Measurements from ENCODE around the gene TRIM65. TPM values are rescaled to one million over a fixed set of nuclear protein-coding genes. Genes with fewer than 3 reads are reported as not detected.

The TRIM65 gene
- total and polyA plus RNA-seq, 2 donors: 14.4 to 20.2 TPM

GRCh38 chr17:75910699-75911098 is 13.9 kb upstream of the TRIM65 start:
- no peaks in the 10 kb centered on the region for H3K27me3 ChIP-seq (ENCODE audit: control insufficient read depth in 2 of 2, insufficient read depth in 1 of 2, low read length in 1 of 2)
- peaks cover 14 to 22% of the 10 kb centered on the region in 2 donors for H3K4me1 ChIP-seq (ENCODE audit: control insufficient read depth in 2 of 2, insufficient read depth in 2 of 2, low read length in 2 of 2)
- H3K9me3 ChIP-seq (ENCODE audit: control insufficient read depth in 2 of 2, insufficient read depth in 1 of 2, low read length in 1 of 2): no peaks in the 10 kb centered on the region
- no peak overlapping the region for H3K27ac ChIP-seq (ENCODE audit: low read depth in 1 of 2, low read length in 1 of 2)
- no peak overlapping the region for H3K4me3 ChIP-seq (ENCODE audit: low read length in 2 of 2)
- WGBS: 94% methylated on average over 6 of the region's 6 CpGs
- H3K36me3 ChIP-seq (ENCODE audit: control insufficient read depth in 2 of 2, insufficient read depth in 2 of 2, low read length in 1 of 2): peaks cover 5 to 14% of the 10 kb centered on the region in 2 donors
- no peak for DNase-seq (ENCODE audit: low read depth in 6 of 9, low spot score in 9 of 9)

- 29% methylated on average over 11 of the region's 11 CpGs for WGBS
- peak in 1 of 9 donors; percentile 35 for DNase-seq (ENCODE audit: low read depth in 6 of 9, low spot score in 9 of 9)
- Histone ChIP-seq H3K4me3 (ENCODE audit: low read length in 2 of 2) (no peak overlapping the region), H3K4me1 (ENCODE audit: control insufficient read depth in 2 of 2, insufficient read depth in 2 of 2, low read length in 2 of 2) (peaks cover 15 to 29% of the 10 kb centered on the region in 2 donors), H3K9me3 (ENCODE audit: control insufficient read depth in 2 of 2, insufficient read depth in 1 of 2, low read length in 1 of 2) (no peaks in the 10 kb centered on the region), H3K36me3 (ENCODE audit: control insufficient read depth in 2 of 2, insufficient read depth in 2 of 2, low read length in 1 of 2) (peaks cover 2 to 14% of the 10 kb centered on the region in 2 donors), H3K27me3 (ENCODE audit: control insufficient read depth in 2 of 2, insufficient read depth in 1 of 2, low read length in 1 of 2) (no peaks in the 10 kb centered on the region), H3K27ac (ENCODE audit: low read depth in 1 of 2, low read length in 1 of 2) (no peak overlapping the region)
Measured at GRCh38 chr17:75909812-75910274, 13.1 kb upstream of the TRIM65 start.

GRCh38 chr17:75909051-75909811 is 12.5 kb upstream of the TRIM65 start:
- no peaks in the 10 kb centered on the region for H3K9me3 ChIP-seq (ENCODE audit: control insufficient read depth in 2 of 2, insufficient read depth in 1 of 2, low read length in 1 of 2)
- no peak overlapping the region for H3K27ac ChIP-seq (ENCODE audit: low read depth in 1 of 2, low read length in 1 of 2)
- H3K36me3 ChIP-seq (ENCODE audit: control insufficient read depth in 2 of 2, insufficient read depth in 2 of 2, low read length in 1 of 2): peaks cover 2 to 13% of the 10 kb centered on the region in 2 donors
- H3K4me1 ChIP-seq (ENCODE audit: control insufficient read depth in 2 of 2, insufficient read depth in 2 of 2, low read length in 2 of 2): peaks cover 15 to 30% of the 10 kb centered on the region in 2 donors
- WGBS: 71% methylated on average over 14 of the region's 14 CpGs
- no peaks in the 10 kb centered on the region for H3K27me3 ChIP-seq (ENCODE audit: control insufficient read depth in 2 of 2, insufficient read depth in 1 of 2, low read length in 1 of 2)
- DNase-seq (ENCODE audit: low read depth in 6 of 9, low spot score in 9 of 9): peak in 1 of 9 donors; percentile 10
- H3K4me3 ChIP-seq (ENCODE audit: low read length in 2 of 2): no peak overlapping the region

- Histone ChIP-seq H3K4me1 (ENCODE audit: control insufficient read depth in 2 of 2, insufficient read depth in 2 of 2, low read length in 2 of 2) (peaks cover 19 to 35% of the 10 kb centered on the region in 2 donors), H3K27ac (ENCODE audit: low read depth in 1 of 2, low read length in 1 of 2) (no peak overlapping the region)
Measured at GRCh38 chr17:75908201-75908600, 11.4 kb upstream of the TRIM65 start.

GRCh38 chr17:75906143-75906884 is 9.6 kb upstream of the TRIM65 start:
- H3K27me3 ChIP-seq (ENCODE audit: control insufficient read depth in 2 of 2, insufficient read depth in 1 of 2, low read length in 1 of 2): no peaks in the 10 kb centered on the region
- peaks cover 9 to 11% of the 10 kb centered on the region in 2 donors for H3K36me3 ChIP-seq (ENCODE audit: control insufficient read depth in 2 of 2, insufficient read depth in 2 of 2, low read length in 1 of 2)
- peak overlapping the region in 1 of 2 donors; percentile 38 for H3K27ac ChIP-seq (ENCODE audit: low read depth in 1 of 2, low read length in 1 of 2)
- no peak overlapping the region for H3K4me3 ChIP-seq (ENCODE audit: low read length in 2 of 2)
- H3K4me1 ChIP-seq (ENCODE audit: control insufficient read depth in 2 of 2, insufficient read depth in 2 of 2, low read length in 2 of 2): peaks cover 19 to 35% of the 10 kb centered on the region in 2 donors
- no peaks in the 10 kb centered on the region for H3K9me3 ChIP-seq (ENCODE audit: control insufficient read depth in 2 of 2, insufficient read depth in 1 of 2, low read length in 1 of 2)
- WGBS: 94% methylated on average over 10 of the region's 10 CpGs
- peak in 1 of 9 donors; percentile 20 for DNase-seq (ENCODE audit: low read depth in 6 of 9, low spot score in 9 of 9)

More at GRCh38 chr17:75908201-75908600, 11.4 kb upstream of the TRIM65 start:
- Histone ChIP-seq H3K9me3 (ENCODE audit: control insufficient read depth in 2 of 2, insufficient read depth in 1 of 2, low read length in 1 of 2) (no peaks in the 10 kb centered on the region), H3K27me3 (ENCODE audit: control insufficient read depth in 2 of 2, insufficient read depth in 1 of 2, low read length in 1 of 2) (no peaks in the 10 kb centered on the region), H3K36me3 (ENCODE audit: control insufficient read depth in 2 of 2, insufficient read depth in 2 of 2, low read length in 1 of 2) (peaks cover 4% of the 10 kb centered on the region in 2 donors), H3K4me3 (ENCODE audit: low read length in 2 of 2) (no peak overlapping the region)
- WGBS: 93% methylated on average over 6 of the region's 6 CpGs
- DNase-seq (ENCODE audit: low read depth in 6 of 9, low spot score in 9 of 9): no peak

GRCh38 chr17:75904749-75905521 is 8.2 kb upstream of the TRIM65 start, which contains the start of gene MRPL38:
Gene MRPL38 (minus strand): TSS chr17:75904884. CDS start chr17:75904875, 9 bp downstream.
- H3K9me3 ChIP-seq (ENCODE audit: control insufficient read depth in 2 of 2, insufficient read depth in 1 of 2, low read length in 1 of 2): no peaks in the 10 kb centered on the region
- H3K27me3 ChIP-seq (ENCODE audit: control insufficient read depth in 2 of 2, insufficient read depth in 1 of 2, low read length in 1 of 2): no peaks in the 10 kb centered on the region
- 6% methylated on average over 69 of the region's 69 CpGs for WGBS
- H3K4me3 ChIP-seq (ENCODE audit: low read length in 2 of 2): peak within 1 kb of the TSS; percentile 81 to 84
- DNase-seq (ENCODE audit: low read depth in 6 of 9, low spot score in 9 of 9): peak; percentile 63 to 95 (median 87)
- peaks cover 20 to 22% of the 10 kb centered on the region in 2 donors for H3K36me3 ChIP-seq (ENCODE audit: control insufficient read depth in 2 of 2, insufficient read depth in 2 of 2, low read length in 1 of 2)
- peak within 1 kb of the TSS; percentile 85 to 87 for H3K27ac ChIP-seq (ENCODE audit: low read depth in 1 of 2, low read length in 1 of 2)
- peaks cover 17 to 30% of the 10 kb centered on the region in 2 donors for H3K4me1 ChIP-seq (ENCODE audit: control insufficient read depth in 2 of 2, insufficient read depth in 2 of 2, low read length in 2 of 2)

GRCh38 chr17:75902406-75902805 is 5.7 kb upstream of the TRIM65 start:
- Histone ChIP-seq H3K4me1 (ENCODE audit: control insufficient read depth in 2 of 2, insufficient read depth in 2 of 2, low read length in 2 of 2) (peaks cover 7 to 22% of the 10 kb centered on the region in 2 donors), H3K36me3 (ENCODE audit: control insufficient read depth in 2 of 2, insufficient read depth in 2 of 2, low read length in 1 of 2) (peaks cover 41 to 43% of the 10 kb centered on the region in 2 donors), H3K4me3 (ENCODE audit: low read length in 2 of 2) (no peak overlapping the region), H3K9me3 (ENCODE audit: control insufficient read depth in 2 of 2, insufficient read depth in 1 of 2, low read length in 1 of 2) (no peaks in the 10 kb centered on the region), H3K27me3 (ENCODE audit: control insufficient read depth in 2 of 2, insufficient read depth in 1 of 2, low read length in 1 of 2) (no peaks in the 10 kb centered on the region), H3K27ac (ENCODE audit: low read depth in 1 of 2, low read length in 1 of 2) (no peak overlapping the region)
- DNase-seq (ENCODE audit: low read depth in 6 of 9, low spot score in 9 of 9): no peak
- WGBS: 98% methylated on average over 6 of the region's 6 CpGs

- no peaks in the 10 kb centered on the region for H3K27me3 ChIP-seq (ENCODE audit: control insufficient read depth in 2 of 2, insufficient read depth in 1 of 2, low read length in 1 of 2)
- no peak for DNase-seq (ENCODE audit: low read depth in 6 of 9, low spot score in 9 of 9)
- H3K36me3 ChIP-seq (ENCODE audit: control insufficient read depth in 2 of 2, insufficient read depth in 2 of 2, low read length in 1 of 2): peaks cover 41 to 43% of the 10 kb centered on the region in 2 donors
- H3K4me1 ChIP-seq (ENCODE audit: control insufficient read depth in 2 of 2, insufficient read depth in 2 of 2, low read length in 2 of 2): peaks cover 7 to 27% of the 10 kb centered on the region in 2 donors
- no peak overlapping the region for H3K4me3 ChIP-seq (ENCODE audit: low read length in 2 of 2)
- H3K9me3 ChIP-seq (ENCODE audit: control insufficient read depth in 2 of 2, insufficient read depth in 1 of 2, low read length in 1 of 2): no peaks in the 10 kb centered on the region
- no peak overlapping the region for H3K27ac ChIP-seq (ENCODE audit: low read depth in 1 of 2, low read length in 1 of 2)
- WGBS: 97% methylated on average over 18 of the region's 18 CpGs
Measured at GRCh38 chr17:75901727-75902126, 5.0 kb upstream of the TRIM65 start.
